HG03097 (cell line): ENCODE data around the gene SLC25A26.
"Not testable (repeated sequence)": the region's sequence is repeated elsewhere in the genome, so short reads cannot be mapped to it uniquely, and the experiment has no call there.

Source experiments
- ATAC-seq: cut with Tn5 transposase; IDR thresholded peaks from one replicate; pipeline ENCODE4 v1.9.1; 2021; ENCODE audit not compliant: unreplicated experiment, low FRiP score

The SLC25A26 gene

DNA sequence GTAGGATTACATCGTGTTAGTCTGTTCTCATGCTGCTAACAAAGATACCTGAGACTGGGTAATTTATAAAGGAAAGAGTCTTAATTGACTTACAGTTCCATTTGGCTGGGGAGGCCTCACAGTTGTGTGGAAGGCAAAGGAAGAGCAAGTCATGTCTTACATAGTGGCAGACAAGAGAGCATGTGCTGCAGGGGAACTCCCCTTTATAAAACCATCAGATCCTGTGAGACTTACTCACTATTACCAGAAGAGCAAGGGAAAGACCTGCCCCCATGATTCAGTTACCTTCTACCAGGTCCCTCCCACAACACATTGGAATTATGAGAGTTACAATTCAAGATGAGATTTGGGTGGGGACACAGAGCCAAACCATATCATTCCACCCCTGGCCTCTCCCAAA lies 3.4 kb downstream of the SLC25A26 start:
- ATAC-seq, result no peak

DNA sequence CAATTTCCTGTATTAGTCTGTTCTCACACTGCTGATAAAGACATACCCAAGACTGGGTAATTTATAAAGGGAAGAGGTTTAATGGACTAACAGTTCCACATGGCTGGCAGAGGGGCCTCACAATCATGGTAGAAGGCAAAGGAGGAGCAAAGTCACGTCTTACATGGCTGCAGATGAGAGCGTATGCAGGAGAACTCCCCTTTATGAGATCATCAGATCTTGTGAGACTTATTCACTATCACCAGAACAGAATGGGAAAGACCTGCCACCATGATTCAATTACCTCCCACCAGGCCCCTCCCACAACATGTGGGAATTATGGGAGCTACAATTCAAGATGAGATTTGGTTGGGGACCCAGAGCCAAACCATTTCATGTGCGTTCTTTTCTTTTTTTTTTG lies 5.3 kb downstream of the SLC25A26 start:
- ATAC-seq, result not testable (repeated sequence)

DNA sequence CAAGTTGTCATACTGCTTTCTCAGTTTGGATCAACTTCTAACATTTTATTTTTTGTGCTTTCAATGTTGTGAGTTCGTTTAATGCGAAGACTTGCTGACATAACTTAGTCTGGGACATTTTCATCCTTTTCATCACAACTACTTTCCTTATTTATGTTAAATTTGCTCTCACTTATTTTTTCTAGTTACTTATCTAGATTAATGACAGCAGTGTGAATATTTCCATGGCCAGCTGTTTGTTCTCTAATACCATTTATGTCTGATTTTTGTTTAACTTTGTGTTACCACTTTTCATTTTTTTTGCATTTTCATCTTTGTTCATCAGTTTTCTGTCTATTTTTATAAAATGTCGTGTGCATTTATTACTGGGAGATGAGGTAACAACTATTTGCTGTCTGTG lies 6.2 kb downstream of the SLC25A26 start:
- no peak for ATAC-seq

DNA sequence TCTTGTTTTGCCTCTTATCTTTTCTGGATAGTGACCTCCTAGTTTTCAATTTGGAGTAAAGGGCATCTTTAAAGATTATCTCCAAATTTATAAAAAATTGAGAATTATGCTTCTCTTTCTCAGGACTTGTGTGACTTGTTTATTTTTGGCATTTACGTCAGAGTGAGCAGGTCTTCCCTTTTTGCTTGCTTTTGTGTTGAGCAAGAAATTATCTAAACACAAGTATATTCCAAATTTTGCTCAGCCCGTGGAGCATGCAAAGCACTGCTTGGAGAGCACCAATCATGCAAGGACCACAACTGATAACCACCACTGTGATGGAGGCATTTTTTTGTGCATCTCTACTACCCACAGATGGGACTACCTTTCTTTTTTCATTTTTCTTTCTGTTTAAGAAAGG lies 7.1 kb downstream of the SLC25A26 start:
- ATAC-seq, result no peak

DNA sequence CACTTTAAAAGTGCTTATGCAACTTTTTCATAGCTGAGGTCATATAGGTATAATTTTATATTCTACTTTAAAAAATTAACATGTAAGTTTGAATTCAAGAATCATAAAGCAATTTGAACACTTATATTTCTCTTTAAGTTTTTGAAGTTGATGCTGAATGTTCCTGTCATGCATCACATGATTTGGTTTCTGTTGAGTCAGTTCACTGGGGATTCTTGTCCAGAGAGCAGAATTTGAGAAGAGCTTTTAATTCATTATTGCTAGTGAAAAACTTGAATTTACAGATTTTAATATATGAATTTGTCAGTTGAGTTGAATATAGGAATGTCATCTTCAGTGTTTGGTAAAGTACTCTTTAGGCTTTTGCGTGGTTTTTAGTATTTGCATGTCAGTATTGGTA lies 7.9 kb downstream of the SLC25A26 start:
- no peak for ATAC-seq

DNA sequence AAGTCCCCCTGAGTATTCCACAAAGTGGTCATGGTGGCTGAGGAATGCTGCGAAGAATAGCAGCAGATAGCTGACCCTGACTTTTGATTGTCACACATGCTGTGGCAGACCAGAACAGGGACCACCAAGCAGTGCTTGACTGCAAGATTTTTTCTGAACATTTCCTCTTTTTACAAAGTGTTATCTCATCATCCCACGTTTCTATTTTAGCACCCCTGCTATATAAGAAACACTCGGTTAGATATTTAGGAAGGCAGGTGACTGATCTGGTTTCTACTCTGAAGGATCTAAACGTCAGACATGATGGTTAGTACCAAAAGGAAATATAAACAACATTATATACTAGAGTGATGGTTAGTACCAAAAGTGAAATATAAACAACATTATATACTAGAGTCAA lies 9.1 kb downstream of the SLC25A26 start:
- ATAC-seq, result no peak

DNA sequence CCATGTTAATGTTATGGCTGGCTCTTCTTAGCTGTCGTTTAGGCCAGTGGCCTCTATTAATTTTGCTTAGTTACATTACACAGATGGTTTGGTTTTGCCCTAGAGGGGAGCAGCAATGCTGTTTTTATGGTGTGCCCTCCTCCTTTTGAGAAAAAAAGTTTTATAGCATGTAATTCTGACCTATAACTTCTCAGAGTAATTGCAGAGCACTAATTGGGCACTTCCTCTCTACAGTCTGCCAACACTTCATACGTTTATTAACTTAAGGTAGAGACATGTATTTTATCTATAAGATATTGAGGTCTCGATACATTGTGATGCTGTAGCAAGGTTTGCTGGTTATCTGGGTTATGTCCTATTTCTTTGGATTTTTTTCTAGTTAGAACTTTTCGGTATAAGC lies 12.2 kb downstream of the SLC25A26 start:
- no peak for ATAC-seq

DNA sequence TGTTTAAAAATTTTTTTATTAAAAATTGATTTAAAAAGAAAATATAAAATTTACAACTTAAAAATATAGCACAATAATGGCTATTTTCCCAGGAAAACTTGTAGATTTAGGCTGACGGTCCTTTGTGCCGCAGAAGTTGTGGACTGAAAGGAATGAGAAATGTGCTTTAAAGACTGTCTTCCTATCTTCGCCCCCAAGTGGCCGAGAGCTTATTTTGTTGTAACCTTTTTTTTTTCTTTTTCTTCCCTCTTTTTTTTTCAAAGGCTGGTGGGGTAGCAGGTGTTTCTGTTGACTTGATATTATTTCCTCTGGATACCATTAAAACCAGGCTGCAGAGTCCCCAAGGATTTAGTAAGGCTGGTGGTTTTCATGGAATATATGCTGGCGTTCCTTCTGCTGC lies 15.5 kb downstream of the SLC25A26 start:
- ATAC-seq, result no peak

DNA sequence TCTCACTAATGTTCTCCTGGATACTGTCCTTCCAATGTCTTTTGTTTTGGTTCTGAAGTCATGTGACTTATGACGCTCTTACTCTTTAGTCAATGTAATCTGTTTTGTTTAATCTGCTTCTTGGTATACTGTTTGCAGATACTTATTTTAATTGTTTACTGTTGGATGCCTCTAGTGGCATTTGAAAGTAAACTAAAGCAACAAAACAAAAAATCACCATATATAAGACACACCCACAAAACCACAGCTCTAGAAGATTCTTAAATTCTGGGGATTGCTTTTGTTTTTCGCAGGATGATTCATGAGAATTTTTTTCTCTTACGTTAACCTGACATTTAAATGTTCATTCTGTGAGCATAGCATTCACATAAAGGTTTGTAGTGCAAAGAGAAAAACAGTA lies 16.8 kb downstream of the SLC25A26 start:
- ATAC-seq, result no peak

DNA sequence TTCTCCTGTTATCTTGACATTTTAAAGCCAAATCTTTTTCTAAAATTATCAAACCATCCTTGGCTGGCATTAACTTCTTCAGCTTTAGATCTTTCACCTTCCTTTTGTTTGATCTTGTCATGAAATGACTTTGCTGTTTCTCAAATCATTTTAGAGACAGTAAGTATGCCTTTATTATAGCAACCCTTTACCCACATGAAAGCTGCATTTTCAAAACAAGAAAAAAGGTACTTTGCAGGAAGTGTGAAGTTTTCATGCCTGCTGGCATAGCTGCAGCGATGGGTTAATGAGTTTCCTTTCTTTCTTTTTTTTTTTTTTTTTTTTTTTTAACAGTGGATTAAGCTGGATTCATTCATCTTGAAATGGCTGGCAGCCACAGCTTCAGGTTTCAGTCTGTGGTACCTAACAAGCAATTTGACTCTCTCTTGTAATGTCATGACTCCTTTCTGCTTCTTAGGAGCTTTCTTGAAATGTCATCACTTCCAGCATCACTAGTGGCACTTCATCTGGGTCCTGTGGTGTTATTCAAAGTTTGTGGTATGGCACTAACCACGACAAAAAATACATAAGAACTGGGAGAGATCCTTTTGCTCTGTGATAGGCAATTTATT lies 18.8 kb downstream of the SLC25A26 start:
- peak; percentile 66 for ATAC-seq

DNA sequence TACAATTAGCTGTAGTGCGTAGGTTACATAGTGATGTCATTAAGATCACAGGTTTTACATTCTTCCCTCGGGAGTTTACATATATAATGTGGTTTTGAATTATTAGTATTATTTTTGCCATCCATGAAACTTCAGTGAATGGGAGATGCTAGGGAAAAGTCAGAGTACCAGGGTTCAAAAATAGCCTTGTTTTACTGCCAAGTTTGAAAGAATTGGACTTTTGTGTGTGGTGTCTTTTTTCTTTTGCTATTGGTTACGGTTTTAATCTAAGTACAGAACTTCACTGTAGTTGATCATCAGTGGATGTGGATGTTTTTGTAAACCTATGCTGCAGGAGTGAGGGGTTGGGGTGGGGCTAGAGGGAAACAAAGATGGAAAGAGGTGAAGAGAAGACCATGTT lies 20.7 kb downstream of the SLC25A26 start:
- no peak for ATAC-seq

DNA sequence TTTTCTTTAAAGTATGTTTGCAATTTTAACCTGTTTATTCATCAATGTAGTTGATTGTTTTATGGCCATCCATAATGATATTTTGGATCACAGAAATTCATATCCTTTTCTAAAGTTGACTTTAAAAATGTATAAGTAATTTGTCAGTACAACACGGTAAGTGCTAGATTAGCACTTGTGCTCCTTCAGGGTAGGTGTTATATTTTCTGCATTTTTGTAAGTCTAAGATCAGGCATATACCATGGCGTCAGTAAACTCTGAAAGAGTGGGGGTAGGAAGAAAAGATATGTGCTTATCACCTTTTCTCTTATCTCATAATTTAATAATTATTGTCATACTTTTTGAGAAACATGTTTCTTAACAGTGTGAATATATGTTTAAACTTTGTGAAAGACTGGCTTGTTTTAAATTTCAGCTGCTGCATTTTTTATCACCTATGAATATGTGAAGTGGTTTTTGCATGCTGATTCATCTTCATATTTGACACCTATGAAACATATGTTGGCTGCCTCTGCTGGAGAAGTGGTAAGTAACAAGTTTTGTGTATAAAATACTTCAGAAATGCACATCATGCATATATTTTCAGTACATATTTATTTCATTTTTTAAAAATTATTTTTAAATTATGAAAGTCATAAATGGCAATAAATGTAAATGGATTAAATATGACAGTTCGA lies 22.1 kb downstream of the SLC25A26 start:
- no peak for ATAC-seq

DNA sequence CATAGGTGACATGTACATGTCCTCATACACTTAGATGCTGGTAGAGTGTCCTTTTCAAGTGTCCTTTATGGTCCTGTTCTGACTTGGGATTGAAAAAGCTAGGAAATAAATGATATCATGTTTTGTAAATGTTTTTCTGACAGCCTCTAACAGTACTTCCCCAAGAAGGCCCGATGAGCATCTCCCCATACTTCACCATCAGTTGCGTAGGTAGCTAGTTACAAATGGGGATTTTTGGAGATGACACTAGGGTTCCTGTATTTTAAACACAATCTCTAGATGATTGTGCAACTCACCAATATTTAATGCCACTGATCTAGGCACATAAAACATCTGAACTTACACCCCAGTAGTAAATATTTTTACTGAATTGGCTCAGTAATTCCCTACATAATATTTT lies 27.8 kb downstream of the SLC25A26 start:
- ATAC-seq, result no peak

DNA sequence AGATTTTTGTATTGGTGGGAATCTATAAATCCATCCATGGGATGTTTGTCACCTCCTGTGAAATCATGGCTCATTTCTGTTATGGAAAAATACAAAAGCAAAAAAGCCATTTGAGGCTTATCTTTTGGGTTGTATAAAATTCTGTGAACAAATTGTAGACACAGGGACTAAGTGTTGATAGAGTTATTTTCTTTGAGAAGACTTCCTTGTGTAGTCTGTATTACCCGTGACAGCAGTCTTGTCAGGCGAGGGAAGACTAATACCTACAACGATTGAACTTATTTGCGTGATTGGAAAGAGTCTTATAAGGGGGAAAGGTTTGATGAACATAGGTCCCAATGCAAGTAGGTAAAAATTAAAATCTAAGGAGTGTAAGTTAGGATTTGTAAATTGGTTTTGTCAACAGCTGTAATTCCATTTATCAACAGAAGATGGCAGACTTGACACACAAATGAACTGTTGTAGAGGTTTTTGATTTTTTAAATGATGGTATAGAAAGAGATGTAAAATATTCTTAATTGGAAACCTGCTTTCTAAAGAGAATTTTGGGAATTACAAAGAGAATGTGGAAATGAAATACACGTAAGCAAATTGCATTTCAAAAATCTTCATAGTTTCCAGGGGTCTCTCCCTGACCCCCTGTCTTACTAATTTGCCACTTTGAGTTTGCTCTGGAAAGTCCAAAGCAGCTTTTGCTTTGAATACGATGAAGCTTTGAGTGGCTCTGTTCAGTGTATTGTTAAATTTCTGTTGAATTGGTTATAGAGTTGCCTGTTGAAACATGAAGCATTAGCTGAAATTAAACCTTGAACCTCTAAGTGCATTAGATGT lies 33.2 kb downstream of the SLC25A26 start:
- no peak for ATAC-seq

DNA sequence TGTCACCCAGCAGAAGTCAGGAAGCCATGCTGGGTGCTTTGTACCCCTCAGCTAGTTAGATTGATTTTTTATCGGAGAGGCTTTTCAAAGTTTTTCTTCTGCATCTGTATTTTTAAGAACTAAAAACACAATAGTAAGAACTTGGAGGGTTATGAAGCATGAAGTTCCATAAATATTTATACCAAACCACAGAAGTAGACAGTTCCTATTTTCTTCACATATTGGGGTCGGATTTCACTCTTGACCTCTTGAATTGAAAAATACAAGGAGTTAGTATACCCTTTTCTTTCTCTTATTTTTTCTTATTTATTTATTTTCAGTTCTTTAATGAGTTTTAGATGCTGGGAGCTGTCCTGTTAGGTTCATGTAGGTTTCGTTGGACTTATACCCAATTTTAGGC lies 35.1 kb downstream of the SLC25A26 start:
- ATAC-seq, result no peak

DNA sequence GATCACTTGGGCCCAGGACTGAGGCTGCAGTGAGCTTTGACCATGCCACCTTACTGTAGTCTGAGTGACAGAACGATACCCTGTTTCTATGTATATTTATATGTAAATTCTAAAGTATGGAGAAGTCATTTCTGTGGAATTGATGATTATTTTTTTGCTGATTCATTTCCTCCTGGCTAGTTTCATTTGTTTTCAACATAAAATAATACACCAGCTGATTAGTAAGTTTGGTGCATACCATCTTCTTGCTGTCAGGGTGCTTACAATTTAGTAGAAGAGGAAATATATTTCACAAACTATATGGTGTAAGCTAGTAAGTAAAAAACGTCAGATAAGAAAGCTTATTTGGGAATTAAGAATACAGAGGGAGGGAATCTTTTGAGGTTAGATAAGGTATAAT lies 36.0 kb downstream of the SLC25A26 start:
- no peak for ATAC-seq

DNA sequence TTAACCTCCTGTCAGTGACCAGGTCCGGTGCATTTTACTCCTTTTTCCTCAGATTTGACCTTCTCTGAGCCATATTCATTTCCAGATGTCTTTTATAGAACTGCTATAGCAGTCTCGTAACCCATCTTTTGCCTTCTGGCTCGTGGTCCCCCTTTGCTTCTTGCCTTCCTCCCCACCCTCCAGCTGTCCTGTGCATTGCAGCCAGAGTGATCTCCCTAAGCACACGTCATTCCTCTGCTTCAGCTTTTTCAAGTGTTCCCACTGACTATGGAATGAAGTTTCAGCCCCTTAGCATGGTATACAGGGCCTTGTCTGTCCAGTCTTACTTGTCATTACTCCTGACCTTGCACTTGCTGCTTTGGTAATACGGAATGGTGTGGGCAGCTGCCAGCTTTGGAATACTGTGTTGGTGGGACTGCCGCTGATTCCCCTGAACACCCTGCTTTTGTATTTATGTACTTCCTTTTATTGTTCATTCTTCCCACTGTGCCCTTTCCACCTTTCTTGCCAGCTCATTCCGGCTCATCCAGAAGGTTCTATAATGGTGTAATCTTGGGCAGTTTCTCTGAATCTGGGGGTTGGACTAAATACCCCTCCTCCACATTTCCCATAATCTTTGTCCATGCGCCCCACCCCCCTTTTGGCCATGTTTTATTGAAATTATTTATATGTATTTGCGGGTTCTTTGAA lies 38.9 kb downstream of the SLC25A26 start:
- ATAC-seq, result no peak

DNA sequence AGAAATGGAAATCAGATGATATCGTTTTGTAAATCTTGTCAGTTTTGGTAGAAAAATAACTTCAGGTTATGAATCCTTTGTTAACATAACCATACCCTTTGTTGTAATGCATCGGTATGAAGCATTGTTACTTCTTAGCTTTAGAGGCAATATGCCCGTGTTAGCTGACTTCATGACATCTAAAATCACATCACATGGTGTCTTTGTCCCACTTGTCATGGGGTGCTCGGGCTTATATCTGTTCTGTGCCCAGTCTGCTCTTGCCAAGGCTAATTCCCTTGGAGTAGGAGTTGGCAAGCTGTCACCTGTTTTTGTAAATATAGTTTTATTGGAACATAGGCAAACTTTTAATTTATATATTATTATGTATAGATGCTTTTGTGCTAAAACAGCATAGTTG lies 39.6 kb downstream of the SLC25A26 start:
- no peak for ATAC-seq

DNA sequence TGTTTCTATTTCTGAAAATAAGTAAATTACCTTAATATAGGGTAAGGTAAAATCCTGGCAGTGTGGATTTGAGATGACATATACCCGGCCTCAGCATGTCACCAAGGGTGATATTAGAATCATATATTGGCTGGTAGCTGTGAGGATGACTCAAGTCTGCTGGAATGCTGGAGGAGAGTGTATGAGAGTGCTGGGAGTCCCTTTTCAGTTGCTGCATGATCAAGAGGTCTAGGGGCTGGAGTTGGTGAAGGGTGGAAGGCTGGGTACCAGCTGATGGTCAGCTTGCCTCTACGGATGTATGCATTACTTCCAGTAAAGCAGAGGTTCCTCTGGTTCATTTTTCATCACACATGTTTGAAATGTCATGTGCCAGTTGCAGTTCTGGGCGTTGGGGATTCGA lies 40.6 kb downstream of the SLC25A26 start:
- no peak for ATAC-seq

DNA sequence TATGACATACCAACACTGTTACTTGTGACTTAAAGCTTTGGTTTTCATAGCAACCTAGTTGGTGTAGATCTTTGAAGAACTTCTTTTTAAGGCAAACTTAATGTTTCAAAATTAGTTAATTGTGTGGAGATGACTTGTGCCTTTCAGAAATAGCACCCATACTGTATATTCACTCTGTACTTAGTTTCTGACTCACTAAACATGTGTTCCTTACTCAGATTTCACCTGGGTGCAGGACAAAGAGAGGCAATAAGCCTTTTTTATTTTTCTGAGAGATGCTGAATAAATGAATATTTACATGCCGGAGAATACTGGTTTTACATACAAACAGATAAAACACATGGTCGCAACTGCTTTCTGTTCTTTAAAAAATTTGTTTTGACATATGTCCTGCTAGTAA lies 44.8 kb downstream of the SLC25A26 start:
- ATAC-seq, result no peak

DNA sequence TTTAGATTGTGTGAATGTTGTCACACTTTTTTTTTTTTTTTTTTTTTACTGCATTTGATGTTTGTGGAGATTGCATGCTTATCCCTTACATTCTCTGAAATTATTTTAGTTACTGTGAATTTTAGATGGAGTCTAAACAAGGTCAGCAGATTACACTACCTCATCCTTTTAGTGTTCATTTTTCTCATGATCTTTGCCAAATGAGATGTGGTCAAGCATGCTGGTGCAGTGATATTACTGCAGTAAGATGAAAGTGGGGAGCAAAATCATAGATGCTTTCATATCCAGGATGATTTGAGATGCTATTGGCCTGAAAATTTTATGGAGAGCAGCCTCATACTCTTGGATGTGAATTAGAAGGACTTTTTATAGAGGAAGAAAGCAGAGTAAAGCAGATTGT lies 45.8 kb downstream of the SLC25A26 start:
- no peak for ATAC-seq
